Cardiac fibroblast (primary cell): ENCODE results near the gene FAM111A.

Source experiments
- DNase-seq, 2 donors: peaks; one replicate each; pipeline versions ENCODE4 v3.0.0 to v3.0.0-alpha.2; 2010; ENCODE audit warnings: low read depth in 2 of 2
- H3K4me3 ChIP-seq, 2 donors: replicated peaks in 1 of 2; 1 replicate in 1 of 2; 2 replicates in 1 of 2; pipeline ENCODE4 v1.5.1; 2011; ENCODE audit warnings: low read depth in 2 of 2, low read length in 2 of 2, mild to moderate bottlenecking in 2 of 2, moderate library complexity in 1 of 2
- CTCF ChIP-seq: IDR thresholded peaks from one replicate; pipeline ENCODE4 v1.5.1; 2011; ENCODE audit warnings: low read depth, mild to moderate bottlenecking, low read length, inconsistent platforms

Gene FAM111A

GRCh38 chr11:59191890-59192289 lies 49.2 kb downstream of the FAM111A start:
- TF ChIP-seq CTCF: no peak
- no peak overlapping the region for H3K4me3 ChIP-seq
- no peak for DNase-seq

GRCh38 chr11:59192446-59193020 lies 49.9 kb downstream of the FAM111A start:
- no peak for TF ChIP-seq CTCF
- DNase-seq: no peak
- H3K4me3 ChIP-seq: no peak overlapping the region

- no peak for DNase-seq
- no peak overlapping the region for H3K4me3 ChIP-seq
- no peak for TF ChIP-seq CTCF
Measured at GRCh38 chr11:59193587-59194130, 51.0 kb downstream of the FAM111A start.

DNA sequence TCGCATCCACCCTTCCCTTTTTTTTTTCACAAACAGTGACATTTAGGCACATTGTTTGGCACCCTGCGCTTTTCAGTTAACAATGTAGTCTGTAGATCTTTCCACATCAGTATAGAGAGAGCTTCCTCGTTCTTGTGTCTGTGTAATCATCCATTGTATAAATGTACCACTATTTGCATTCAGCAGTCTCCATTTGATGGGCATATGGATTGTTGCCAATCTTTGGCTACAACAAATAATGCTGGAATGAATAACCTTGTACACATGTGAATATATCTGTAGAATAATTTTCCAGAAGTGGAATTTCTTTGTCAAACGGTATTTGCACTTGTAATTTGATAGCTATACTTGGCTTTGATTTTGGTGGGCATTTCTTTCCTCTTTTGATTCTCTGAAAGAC lies 52.9 kb downstream of the FAM111A start:
- no peak for DNase-seq
- TF ChIP-seq CTCF: no peak
- no peak overlapping the region for H3K4me3 ChIP-seq

DNA sequence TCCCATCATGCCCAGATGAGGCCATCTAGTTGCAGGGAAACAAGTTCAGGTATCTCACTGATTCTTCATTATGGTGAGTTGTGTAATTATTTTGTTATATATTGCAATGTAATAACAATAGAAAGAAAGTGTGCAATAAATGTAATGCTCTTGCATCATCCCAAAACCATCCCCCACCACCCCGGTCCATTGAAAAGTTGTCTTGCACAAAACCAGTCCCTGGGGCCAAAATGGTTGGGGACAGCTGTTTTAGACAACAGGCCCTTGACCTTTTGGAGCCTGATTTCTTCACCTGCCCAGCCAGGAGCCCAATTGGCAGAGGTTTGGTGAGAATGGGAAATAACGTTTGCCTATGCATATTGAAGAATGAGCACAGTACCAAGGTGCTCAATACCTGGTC lies 54.1 kb downstream of the FAM111A start:
- H3K4me3 ChIP-seq: no peak overlapping the region
- TF ChIP-seq CTCF: no peak
- no peak for DNase-seq

DNA sequence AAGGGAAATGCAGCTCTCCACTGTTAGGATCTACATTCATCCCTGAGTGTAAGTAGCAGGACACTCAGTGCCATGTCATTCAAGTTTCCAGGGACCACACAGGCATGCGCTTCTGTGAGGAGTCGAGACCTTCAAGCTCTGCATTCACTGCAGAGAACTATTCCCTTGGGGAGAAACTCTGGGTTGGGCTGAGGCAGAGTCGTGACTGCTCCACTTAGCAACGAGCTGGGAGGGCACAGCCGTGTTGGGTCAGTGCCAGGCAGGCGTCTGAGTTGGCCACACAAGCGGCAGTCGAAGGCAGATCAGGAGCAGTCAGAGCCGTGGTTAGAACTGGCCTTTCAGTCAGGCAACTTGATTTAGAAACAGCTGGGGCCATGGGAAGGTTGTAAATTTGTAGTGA lies 55.3 kb downstream of the FAM111A start:
- DNase-seq: peak; percentile 80 to 88

More for the DNA sequence above, 55.3 kb downstream of the FAM111A start:
- no peak for TF ChIP-seq CTCF
- H3K4me3 ChIP-seq: no peak overlapping the region
